Measurements from ENCODE around the gene LPP. TPM values are rescaled to one million over a fixed set of nuclear protein-coding genes. Genes with fewer than 3 reads are reported as not detected.

Gene LPP
- total RNA-seq, 1 donor from 2014 or later, result 132 TPM

- Mint-ChIP-seq H3K4me1 (peaks cover under 1% of the 10 kb centered on the region), H3K27ac (no peak overlapping the region), H3K36me3 (peaks cover 7% of the 10 kb centered on the region), H3K27me3 (ENCODE audit: low read depth) (no peaks in the 10 kb centered on the region), H3K9me3 (peaks cover 5% of the 10 kb centered on the region), H3K4me3 (no peak overlapping the region)
- DNase-seq (ENCODE audit: low spot score in 2 of 2, unreplicated experiment in 2 of 2), result no peak
- TF ChIP-seq, protein P1, sequence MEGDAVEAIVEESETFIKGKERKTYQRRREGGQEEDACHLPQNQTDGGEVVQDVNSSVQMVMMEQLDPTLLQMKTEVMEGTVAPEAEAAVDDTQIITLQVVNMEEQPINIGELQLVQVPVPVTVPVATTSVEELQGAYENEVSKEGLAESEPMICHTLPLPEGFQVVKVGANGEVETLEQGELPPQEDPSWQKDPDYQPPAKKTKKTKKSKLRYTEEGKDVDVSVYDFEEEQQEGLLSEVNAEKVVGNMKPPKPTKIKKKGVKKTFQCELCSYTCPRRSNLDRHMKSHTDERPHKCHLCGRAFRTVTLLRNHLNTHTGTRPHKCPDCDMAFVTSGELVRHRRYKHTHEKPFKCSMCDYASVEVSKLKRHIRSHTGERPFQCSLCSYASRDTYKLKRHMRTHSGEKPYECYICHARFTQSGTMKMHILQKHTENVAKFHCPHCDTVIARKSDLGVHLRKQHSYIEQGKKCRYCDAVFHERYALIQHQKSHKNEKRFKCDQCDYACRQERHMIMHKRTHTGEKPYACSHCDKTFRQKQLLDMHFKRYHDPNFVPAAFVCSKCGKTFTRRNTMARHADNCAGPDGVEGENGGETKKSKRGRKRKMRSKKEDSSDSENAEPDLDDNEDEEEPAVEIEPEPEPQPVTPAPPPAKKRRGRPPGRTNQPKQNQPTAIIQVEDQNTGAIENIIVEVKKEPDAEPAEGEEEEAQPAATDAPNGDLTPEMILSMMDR (IDR thresholded peaks at IDR 0.05; ENCODE audit: unreplicated experiment), result no peak
These were observed 752.3 kb downstream of the LPP start for GRCh38 chr3:188906236-188906635.

- no peak for DNase-seq (ENCODE audit: low spot score in 2 of 2, unreplicated experiment in 2 of 2)
- Mint-ChIP-seq H3K27ac (no peak overlapping the region), H3K9me3 (peaks cover 5% of the 10 kb centered on the region), H3K4me1 (no peaks in the 10 kb centered on the region), H3K4me3 (no peak overlapping the region), H3K27me3 (ENCODE audit: low read depth) (no peaks in the 10 kb centered on the region), H3K36me3 (peaks cover 7% of the 10 kb centered on the region)
- TF ChIP-seq, protein P1 (IDR thresholded peaks at IDR 0.05; ENCODE audit: unreplicated experiment), result no peak
These were observed 754.3 kb downstream of the LPP start for GRCh38 chr3:188908002-188908850.

- Mint-ChIP-seq H3K36me3 (no peaks in the 10 kb centered on the region), H3K9me3 (peaks cover 3% of the 10 kb centered on the region), H3K27ac (no peak overlapping the region), H3K4me1 (peaks cover 4% of the 10 kb centered on the region), H3K4me3 (no peak overlapping the region), H3K27me3 (ENCODE audit: low read depth) (no peaks in the 10 kb centered on the region)
- TF ChIP-seq, protein P1 (IDR thresholded peaks at IDR 0.05; ENCODE audit: unreplicated experiment), result no peak
- DNase-seq (ENCODE audit: low spot score in 2 of 2, unreplicated experiment in 2 of 2), result no peak
These were observed 757.3 kb downstream of the LPP start for GRCh38 chr3:188911026-188911850.

- TF ChIP-seq, protein P1 (IDR thresholded peaks at IDR 0.05; ENCODE audit: unreplicated experiment), result no peak
- Mint-ChIP-seq H3K27me3 (ENCODE audit: low read depth) (no peaks in the 10 kb centered on the region), H3K36me3 (no peaks in the 10 kb centered on the region), H3K4me3 (no peak overlapping the region), H3K27ac (no peak overlapping the region), H3K4me1 (peaks cover 9% of the 10 kb centered on the region), H3K9me3 (peaks cover 4% of the 10 kb centered on the region)
- no peak for DNase-seq (ENCODE audit: low spot score in 2 of 2, unreplicated experiment in 2 of 2)
These were observed 759.1 kb downstream of the LPP start for GRCh38 chr3:188913084-188913483.

DNA sequence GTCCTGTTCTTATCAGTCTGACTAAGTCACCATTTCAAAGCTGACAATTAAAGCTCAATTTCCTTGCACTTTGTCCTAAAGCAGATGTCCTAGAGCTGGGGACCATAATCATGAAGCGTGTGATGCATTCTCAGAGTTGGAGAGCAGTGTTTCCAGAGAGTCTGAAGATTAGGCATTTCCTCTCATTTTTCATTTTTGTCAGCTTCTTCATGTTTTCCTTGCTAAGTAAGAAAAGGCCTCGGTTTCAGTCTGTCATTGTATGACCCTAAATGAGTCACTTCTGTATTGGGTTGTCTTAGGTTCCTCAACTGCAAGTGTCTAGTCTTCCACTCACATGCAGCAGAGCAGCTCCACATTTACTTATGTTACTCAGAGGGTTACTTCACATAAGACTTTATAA, 760.6 kb downstream of the LPP start:
- Mint-ChIP-seq H3K36me3 (no peaks in the 10 kb centered on the region), H3K9me3 (peaks cover 4% of the 10 kb centered on the region), H3K4me1 (peaks cover 12% of the 10 kb centered on the region), H3K27me3 (ENCODE audit: low read depth) (no peaks in the 10 kb centered on the region), H3K4me3 (no peak overlapping the region), H3K27ac (no peak overlapping the region)
- no peak for DNase-seq (ENCODE audit: low spot score in 2 of 2, unreplicated experiment in 2 of 2)
- TF ChIP-seq, protein P1 (IDR thresholded peaks at IDR 0.05; ENCODE audit: unreplicated experiment), result no peak

All from mesothelial cell of epicardium (in vitro differentiated cells).